HG02840 (cell line): ENCODE data around the gene PKD2.
"Not testable (repeated sequence)": the region's sequence is repeated elsewhere in the genome, so short reads cannot be mapped to it uniquely, and the experiment has no call there.

ENCODE experiments used
- ATAC-seq: cut with Tn5 transposase; IDR thresholded peaks from one replicate; pipeline ENCODE4 v1.9.1; 2021; ENCODE audit warnings: mild to moderate bottlenecking, moderate library complexity, moderate number of reproducible peaks; ENCODE audit not compliant: unreplicated experiment, low FRiP score

Gene PKD2

DNA sequence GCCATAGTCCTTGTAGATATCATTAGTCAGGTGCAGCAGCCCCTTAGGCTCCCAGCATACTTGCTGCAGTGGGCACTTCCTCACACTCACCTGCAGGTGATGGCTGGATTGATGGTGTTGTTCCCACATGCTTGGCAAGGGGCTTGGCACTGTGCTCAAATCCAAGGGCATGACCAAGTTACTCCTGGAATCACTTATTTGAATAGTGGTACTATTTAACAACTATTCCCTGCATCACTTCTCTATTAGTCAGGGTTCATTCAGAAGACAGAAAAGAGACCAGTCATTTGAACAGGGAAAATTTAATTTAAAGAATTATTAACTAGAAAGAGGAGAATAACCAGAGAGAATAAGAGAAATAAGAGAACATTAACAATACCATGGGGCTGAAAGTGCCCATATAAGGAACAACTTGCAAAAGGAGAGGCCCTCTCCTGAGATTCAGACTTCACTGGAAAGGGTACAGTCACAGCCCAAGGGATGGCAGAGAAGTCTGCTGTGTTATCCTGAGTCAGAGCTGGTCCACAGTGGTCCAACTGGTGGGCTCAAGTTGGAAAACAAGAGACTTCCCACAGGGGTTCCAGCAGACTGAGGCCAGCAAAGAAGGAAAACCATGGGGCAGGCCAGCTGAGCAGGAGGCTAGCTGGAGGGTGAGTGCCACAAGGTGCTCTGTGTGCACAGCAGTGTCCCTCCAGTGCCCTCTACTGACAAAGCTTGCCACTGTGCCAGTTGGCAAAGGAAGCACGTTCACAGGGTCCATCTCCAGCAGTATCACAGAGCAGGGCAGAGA lies 22.1 kb upstream of the PKD2 start:
- ATAC-seq, result peak; percentile 74

DNA sequence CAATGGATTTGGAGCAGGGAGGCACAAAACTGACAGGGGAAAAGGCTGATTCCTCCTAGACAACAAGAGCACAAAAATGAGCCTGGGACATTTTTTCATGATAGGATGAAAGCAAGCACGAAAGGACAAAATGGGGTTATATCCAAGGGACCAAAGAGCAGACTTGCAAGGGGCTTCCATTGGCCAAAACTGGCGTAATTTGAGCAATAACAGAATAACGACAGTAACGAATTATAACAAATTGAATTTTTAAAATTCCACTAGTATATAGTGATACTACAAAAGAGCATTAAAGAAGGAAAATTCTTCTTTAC lies 21.6 kb upstream of the PKD2 start:
- no peak for ATAC-seq

DNA sequence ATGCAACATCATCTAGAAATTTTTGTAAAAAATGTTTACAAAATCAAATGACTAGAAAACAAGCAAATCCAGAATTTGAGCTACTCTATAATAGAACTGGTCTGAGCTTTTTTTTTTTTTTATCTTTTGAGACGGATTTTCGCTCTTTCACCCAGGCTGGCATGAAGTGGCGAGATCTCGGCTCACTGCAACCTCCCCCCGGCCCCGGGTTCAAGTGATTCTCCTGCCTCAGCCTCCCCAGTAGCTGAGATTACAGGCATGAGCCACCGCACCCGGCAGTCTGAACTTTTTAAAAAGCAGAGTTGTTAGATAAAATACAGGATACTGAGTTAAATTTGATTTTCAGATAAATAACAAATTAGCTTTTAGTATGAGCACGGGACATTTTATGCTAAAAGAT lies 20.9 kb upstream of the PKD2 start:
- ATAC-seq, result no peak

DNA sequence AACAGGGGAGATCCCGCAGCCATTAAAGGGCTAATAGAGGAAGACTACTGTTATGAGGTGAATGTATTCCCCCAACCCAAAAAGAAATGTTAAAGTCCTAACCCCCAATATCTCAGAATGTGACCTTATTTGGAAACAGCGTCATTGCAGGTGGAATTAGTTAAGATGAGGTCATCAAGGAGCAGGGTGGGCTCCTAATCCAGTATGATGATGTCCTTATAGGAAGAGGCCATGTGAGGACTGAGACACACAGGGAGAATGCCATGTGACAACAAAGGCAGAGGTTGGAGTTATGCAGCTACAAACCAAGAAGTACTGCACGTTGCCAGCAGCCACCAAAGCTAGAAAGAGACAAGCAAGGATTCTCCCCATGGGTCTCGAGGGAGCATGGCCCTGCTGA lies 17.7 kb upstream of the PKD2 start:
- no peak for ATAC-seq

DNA sequence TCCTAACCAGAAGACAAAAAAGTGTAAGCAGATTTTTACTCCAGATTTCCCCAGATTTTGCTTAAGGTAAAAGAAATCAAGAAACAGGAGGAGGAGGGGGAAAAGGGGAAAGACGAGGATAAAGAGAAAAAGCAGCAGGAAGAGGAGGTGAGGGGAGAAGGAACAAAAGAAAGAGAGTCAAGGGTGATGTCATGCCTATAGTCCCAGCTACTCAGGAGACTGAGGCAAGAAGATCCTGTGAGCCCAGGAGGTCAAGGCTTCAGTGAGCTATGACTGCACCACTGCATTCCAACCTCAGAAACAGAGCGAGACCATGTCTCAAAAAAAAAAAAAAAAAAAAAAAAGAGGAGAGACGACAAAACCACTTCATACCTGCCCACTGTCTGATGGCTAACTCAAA lies 12.0 kb upstream of the PKD2 start:
- ATAC-seq, result no peak

DNA sequence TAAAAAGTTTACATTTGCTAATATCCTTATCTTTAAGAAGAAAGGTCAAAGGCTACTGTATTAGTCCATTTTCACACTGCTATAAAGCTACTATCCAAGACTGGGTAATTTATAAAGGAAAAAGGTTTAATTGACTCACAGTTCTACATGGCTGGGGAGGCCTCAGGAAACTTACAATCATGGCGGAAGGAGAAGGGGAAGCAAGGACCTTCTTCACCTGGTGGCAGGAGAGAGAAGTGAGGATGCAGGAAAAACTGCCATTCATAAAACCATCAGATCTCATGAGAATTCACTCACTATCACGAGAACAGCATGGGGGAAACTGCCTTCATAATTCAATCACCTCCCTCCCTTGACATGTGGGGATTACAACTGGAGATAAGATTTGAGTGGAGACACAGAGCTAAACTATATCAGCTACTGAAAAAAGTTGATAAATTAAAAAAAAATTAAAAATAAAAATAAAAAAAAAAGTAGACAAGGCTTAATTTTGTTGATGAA lies 8.2 kb upstream of the PKD2 start:
- ATAC-seq, result not testable (repeated sequence)

DNA sequence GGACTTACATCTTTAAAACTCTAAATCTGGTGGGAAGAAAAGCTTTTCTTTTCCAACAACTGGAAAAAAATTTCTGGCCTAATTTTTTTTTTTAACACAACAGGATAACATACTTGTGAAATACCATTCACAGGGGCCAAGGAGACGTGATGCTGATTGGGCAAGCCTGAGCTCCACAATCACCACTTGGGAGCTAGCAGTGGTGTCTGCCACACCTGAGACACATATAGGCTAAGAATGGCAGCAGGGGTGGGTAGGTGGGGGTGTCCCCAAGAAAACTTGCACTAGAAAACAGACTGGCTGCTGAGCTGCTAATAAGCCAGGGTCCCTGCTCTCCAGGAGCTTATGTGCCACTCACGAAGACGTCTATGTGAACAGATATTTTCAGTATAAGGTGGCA lies 5.6 kb upstream of the PKD2 start:
- ATAC-seq, result no peak

DNA sequence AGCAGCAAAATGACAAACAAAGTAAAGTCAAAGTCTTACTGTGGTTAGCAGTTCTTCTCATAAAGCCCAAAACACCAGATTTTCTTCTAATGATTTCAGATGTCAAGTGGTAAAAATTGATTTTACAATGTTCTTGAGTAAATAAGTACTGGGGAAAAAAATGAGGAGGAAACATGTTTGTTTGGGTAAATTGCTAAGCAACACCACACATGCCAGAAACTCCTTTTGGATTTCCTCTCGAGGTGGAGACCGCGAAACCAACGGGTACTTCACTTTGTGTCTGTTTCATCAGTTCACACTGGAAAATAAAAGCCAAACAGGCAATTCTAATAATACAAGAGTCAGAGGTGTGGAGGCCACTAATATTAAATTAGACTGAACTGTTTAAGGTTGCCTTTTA lies 4.6 kb upstream of the PKD2 start:
- ATAC-seq, result no peak

DNA sequence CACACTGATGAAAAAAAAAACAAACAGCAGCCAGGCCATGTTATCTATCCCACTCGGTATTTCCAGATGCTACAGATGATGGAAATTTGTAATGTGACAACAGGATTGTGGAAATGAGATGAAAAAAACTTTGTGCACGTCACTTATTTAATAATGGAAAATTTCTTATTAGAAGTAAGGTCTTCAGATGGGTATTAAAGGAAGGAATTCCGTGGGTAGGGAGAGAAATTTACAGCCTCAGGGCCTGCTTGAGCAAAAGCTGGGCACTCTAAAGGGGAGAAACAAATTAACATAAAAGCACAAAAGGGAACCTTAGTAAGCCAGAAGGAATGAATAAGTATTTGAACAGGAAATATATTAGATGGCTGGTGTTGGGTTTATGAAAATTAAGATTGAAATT lies 4.2 kb upstream of the PKD2 start:
- no peak for ATAC-seq

DNA sequence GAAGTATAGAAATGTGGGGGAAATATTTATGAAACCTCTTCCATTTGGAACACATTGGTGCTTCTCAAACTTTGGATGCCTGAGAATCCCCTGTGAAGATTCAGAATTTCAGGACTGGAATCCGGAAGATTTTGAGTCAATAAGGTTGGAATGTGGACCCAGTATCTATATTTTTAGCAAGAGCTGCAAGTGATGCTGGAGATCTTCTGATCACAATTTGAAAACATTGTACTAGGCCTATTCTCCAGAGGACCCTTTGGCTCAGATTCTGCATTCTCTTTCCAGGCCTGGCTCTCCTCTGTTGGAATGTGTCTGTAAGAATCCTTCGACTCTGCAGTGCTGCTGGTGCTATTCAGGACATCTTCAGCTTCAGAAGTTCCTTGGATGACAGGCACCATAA lies 2.4 kb upstream of the PKD2 start:
- ATAC-seq, result no peak

DNA sequence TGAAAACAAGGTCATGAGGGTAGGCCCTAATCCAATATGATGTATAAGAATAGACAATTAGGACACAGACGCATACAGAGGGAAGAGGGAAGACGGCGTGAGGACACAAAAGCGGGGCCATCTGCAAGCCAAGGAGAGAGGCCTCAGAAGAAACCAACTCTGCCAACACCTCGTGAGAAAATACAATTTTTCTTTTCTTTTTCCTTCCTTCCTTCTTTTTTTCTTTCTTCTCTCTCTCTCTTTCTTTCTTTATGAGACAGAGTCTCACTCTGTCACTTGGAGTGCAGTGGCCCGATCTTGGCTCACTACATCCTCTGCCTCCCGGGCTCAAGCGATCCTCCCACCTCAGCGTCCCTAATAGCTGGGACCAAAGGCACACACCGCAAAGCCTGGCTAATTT lies 1.5 kb upstream of the PKD2 start:
- ATAC-seq, result no peak

DNA sequence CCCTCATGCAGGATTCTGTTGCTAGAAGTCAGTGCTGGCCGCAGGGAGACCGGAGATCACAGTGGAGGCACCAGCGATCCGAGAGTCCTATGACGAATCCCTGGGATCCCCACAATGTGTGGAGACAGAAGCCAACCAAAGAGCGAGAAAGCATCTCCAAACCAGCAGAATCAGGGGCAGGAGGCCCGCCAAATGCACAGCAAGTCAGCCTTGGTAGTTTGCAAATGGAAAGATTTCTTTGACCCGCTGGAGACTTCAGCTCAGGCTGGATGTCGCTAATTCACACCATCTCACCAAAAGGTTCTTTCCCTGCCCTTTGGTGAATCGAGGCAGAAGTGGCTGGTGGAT lies 505 bp upstream of the PKD2 start:
- ATAC-seq, result no peak

DNA sequence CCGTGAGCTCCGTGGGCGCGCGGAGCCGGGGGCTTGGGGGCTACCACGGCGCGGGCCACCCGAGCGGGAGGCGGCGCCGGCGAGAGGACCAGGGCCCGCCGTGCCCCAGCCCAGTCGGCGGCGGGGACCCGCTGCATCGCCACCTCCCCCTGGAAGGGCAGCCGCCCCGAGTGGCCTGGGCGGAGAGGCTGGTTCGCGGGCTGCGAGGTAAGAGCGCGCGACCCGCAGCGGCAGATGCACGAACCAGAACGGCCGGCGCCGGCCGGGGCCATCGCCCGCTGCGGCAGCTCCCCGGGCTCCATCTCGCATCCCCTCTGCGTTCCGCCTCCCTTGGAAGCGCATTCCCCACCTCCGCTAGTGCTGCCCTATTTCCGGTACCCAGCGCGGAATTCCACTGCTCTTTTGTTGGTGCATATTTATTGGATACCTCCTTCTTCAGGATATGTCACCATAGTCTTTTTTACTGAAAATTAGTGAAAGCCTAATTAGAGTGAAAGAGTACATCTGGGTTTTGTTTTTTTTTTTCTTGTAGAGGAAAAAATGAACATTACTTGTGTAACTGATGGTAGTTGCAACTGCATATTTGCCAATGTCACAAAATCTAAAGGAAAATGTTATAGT lies 797 bp downstream of the PKD2 start:
- peak; percentile 25 for ATAC-seq

DNA sequence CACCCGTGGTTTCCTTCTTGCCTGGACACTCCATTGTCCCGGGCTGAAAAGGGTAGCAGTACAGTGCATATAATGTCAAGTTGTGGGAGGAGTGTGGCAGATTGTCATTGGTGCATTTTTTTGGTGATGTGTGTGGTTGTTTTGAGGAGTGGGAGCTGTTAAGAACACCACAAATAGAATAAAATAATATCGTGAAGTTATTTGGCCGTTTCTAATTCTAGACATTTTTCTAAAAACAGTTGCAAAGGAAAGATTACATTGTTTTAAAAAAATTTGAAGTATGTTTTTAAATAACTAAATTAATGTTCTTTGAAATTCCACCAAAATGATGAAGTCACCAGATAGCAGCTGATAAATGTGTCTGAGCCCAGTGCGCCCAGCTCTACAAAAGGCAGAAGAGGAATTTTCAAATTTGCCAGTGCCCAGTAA lies 1.3 kb downstream of the PKD2 start:
- ATAC-seq, result no peak

DNA sequence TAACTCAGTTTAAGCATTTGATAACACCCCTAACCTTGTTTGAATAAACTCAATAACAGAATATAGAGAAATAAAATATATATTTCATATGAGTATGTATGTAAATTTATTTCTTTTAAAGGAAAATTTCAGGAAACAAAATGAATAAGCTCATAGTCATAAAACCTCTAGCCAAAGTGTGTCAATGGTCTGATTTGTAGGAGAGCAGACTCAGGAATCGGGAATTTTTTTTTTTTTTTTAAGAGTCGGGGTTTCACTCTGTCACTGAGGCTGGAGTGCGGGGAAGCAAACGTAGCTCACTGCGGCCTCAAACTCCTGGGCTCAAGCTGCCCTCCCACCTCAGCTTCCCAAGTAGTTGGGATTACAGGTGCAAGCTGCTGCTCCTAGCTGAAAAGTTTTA lies 2.4 kb downstream of the PKD2 start:
- ATAC-seq, result no peak

DNA sequence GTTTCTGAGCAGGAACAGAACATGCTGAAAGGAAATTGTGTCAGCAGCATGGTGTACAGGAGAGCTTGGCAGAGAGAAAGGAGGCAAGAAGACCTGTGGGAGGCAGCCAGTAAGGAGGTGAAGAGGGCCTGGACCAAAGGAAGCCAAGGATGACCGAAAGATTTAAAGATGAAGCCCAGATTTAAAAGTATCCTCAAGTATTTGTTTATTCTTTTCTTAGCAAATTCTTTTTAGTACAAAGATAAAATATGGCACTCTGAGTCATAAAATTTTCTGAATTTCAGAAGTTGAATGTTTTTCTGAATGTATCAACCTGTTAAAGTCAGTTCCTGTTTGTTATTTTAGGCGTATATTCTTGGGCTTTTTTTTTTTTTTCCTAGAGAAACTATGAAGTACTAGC lies 3.5 kb downstream of the PKD2 start:
- no peak for ATAC-seq

DNA sequence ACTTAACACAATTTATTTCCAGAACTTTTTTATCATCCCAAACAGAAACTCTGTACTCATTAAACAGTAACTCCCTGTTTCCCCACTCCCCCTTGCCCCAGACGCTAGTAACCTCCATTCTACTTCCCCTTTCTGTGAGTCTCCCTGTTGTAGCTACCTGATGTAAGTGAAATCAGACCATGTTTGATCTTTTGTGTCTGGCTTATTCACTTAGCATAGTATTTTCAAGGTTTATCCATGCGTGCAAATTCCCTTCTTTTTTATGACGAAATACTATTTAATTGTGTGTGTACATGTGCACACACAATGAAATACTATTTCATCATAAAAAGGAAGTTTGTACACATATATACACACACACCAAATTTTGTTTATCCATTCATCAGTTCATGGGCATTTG lies 5.2 kb downstream of the PKD2 start:
- ATAC-seq, result peak; percentile 46

DNA sequence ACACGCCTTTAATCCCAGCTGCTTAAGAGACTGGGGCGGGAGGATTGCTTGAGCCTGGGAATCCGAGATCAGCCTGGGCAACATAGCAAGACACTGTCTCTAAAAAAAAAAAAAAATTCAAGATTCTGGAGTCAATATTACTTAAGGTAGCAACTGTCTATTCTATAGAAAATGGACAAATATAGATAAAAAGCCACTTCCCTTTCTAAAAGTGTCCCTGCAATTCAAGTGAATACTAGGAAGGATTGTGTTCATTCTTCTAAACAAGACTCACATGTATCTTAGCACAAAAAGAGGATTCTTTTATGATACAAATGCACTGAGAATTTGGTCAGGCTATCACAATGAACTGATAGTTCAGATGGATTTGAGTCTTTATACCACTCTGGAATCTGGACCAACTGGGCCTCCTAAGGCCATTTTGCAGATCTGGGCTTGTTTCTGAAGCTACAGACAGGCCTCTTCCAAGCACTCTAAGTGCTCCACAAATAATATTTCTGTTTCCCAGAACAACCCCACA lies 7.0 kb downstream of the PKD2 start:
- no peak for ATAC-seq

DNA sequence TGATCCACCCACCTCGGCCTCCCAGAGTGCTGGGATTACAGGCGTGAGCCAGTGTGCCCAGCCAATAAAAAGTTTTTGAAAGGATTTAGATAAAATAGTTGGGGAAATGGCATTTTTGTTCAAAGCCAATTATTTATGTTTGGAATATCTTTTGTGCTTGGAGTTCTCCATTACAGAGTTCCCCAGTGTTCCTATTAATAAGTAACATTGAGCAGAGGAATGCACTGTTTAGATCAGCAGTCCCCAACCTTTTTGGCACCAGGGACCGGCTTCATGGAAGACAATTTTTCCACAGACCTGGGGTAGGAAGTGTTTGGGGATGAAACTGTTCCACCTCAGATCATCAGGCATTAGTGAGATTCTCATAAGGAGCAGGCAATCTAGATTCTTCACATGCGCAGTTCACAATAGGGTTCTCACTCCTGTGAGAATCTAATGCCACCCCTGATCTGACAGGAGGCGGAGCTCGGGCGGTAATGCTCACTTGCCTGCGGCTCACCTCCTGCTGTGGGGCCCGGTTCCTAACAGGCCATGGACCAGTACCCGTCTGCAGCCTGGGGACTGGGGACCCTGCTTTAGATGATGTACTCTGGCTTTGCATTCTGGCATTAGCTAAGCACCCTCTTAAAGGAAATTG lies 8.3 kb downstream of the PKD2 start:
- ATAC-seq, result no peak

DNA sequence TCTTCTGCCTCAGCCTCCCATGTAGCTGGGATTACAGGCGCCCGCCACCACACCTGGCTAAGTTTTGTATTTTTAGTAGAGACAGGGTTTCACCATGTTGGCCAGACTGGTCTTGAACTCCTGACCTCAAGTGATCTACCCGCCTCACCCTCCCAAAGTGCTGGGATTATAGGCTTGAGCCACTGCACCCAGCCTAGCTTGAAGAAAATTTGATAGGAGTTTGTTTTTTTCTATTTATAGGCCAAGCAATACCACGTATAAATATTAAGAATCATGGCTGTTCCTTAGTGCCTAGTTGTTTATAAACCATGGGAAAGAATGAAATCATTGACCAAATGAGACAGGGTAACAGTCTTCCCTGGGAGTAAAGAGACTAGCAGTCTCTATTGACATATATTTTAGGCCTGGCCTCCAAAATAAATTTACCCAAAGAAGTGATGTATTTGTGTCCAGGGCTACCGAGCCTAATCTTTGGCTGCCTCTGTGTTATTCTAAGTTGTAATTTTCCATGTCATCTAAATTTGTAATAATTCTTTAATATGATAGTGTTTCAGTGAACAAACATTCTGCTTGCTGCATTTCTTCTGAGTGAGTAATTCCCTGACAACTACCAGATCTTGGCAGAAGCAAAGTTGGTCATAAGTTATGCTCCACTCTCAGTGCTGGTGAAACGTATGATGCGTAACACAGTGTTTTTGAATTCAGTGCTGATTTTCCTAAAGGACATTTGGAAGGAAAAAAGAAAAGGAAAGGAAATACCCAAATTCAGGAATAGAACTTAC lies 10.3 kb downstream of the PKD2 start:
- no peak for ATAC-seq

DNA sequence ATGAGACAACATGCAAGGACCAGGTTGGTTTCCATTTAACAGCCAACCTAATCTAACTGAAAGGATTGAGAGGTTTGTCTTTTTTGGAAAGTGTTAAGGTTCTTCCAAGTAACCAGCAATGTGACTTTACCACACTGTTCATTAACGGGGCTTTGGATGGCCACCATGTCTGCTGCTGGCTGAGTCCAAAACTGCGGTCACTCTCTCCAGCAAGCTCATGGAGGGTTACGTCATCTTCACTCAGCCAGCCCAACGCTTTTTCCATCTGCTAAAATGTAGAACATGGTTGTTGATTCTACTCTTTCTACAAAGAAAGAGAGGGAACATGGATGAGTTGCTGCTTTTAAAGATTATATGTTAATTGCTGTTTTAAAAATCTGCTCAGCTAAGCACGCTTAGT lies 11.0 kb downstream of the PKD2 start:
- no peak for ATAC-seq
